ENCODE measurements around the gene PVALB.

The PVALB gene

GRCh38 chr22:36808721-36809344, 8.0 kb downstream of the PVALB start:
- DNase-seq = no peak

- no peak for DNase-seq
Measured at GRCh38 chr22:36807627-36808026, 9.2 kb downstream of the PVALB start.

GRCh38 chr22:36806835-36807234, 10.0 kb downstream of the PVALB start:
- DNase-seq = no peak

GRCh38 chr22:36803358-36803757, 13.5 kb downstream of the PVALB start:
- DNase-seq = no peak

GRCh38 chr22:36798674-36799066, 18.2 kb downstream of the PVALB start:
- DNase-seq = no peak

GRCh38 chr22:36797911-36798673, 18.7 kb downstream of the PVALB start:
- no peak for DNase-seq

GRCh38 chr22:36797374-36797773, 19.5 kb downstream of the PVALB start:
- no peak for DNase-seq

- no peak for DNase-seq
Measured at GRCh38 chr22:36796552-36797175, 20.2 kb downstream of the PVALB start.

GRCh38 chr22:36795633-36796032, 21.2 kb downstream of the PVALB start:
- DNase-seq = no peak

GRCh38 chr22:36790648-36791047, 26.2 kb downstream of the PVALB start:
- DNase-seq = peak; percentile 61

GRCh38 chr22:36787204-36787988, 29.4 kb downstream of the PVALB start:
- no peak for DNase-seq

GRCh38 chr22:36783743-36784142, 33.1 kb downstream of the PVALB start:
- no peak for DNase-seq

- DNase-seq = peak; percentile 93
Measured at GRCh38 chr22:36781656-36782627, 34.9 kb downstream of the PVALB start.

GRCh38 chr22:36778020-36778419, 38.8 kb downstream of the PVALB start:
- no peak for DNase-seq

- no peak for DNase-seq
Measured at GRCh38 chr22:36776722-36777121, 40.1 kb downstream of the PVALB start.

GRCh38 chr22:36775964-36776669, 40.7 kb downstream of the PVALB start, which contains the start of gene IFT27:
Gene IFT27 (minus strand): TSS chr22:36776119. CDS start chr22:36775707, 412 bp downstream.
- peak; percentile 97 for DNase-seq

GRCh38 chr22:36775586-36775963, 41.3 kb downstream of the PVALB start:
- peak; percentile 46 for DNase-seq

GRCh38 chr22:36773935-36774334, 42.9 kb downstream of the PVALB start:
- no peak for DNase-seq

GRCh38 chr22:36772451-36772850, 44.4 kb downstream of the PVALB start:
- DNase-seq = no peak

GRCh38 chr22:36771356-36772063, 45.3 kb downstream of the PVALB start:
- DNase-seq = no peak

All from activated CD4-positive, alpha-beta T cell treated with anti-CD3 and anti-CD28 coated beads for 48 hours (primary cell).